GOT3 (cell line): ENCODE data around the gene ERC1.
"Not testable (repeated sequence)": the region's sequence is repeated elsewhere in the genome, so short reads cannot be mapped to it uniquely, and the experiment has no call there.

Source experiments
- DNase-seq: peaks from one replicate; lab custom pipeline; 2025; ENCODE audit warnings: mixed read lengths; lab: John Stamatoyannopoulos, UW

Gene ERC1

GRCh38 chr12:1185460-1186182, 194.6 kb downstream of the ERC1 start:
- DNase-seq, result no peak

- DNase-seq, result no peak
Measured at GRCh38 chr12:1186298-1186697, 195.3 kb downstream of the ERC1 start.

GRCh38 chr12:1188016-1188415, 197.0 kb downstream of the ERC1 start:
- no peak for DNase-seq

GRCh38 chr12:1189163-1189562, 198.1 kb downstream of the ERC1 start:
- no peak for DNase-seq

- no peak for DNase-seq
Measured at GRCh38 chr12:1195513-1195912, 204.5 kb downstream of the ERC1 start.

- no peak for DNase-seq
Measured at GRCh38 chr12:1197264-1198018, 206.4 kb downstream of the ERC1 start.

GRCh38 chr12:1198854-1199253, 207.8 kb downstream of the ERC1 start:
- not testable (repeated sequence) for DNase-seq

GRCh38 chr12:1199700-1200099, 208.7 kb downstream of the ERC1 start:
- DNase-seq, result no peak

GRCh38 chr12:1201030-1201429, 210.0 kb downstream of the ERC1 start:
- DNase-seq, result no peak

GRCh38 chr12:1201886-1202285, 210.9 kb downstream of the ERC1 start:
- no peak for DNase-seq

GRCh38 chr12:1203735-1204019, 212.7 kb downstream of the ERC1 start:
- DNase-seq, result no peak

GRCh38 chr12:1204581-1205121, 213.6 kb downstream of the ERC1 start:
- DNase-seq, result no peak

GRCh38 chr12:1205512-1206060, 214.6 kb downstream of the ERC1 start:
- DNase-seq, result no peak

- no peak for DNase-seq
Measured at GRCh38 chr12:1206118-1206734, 215.2 kb downstream of the ERC1 start.

- no peak for DNase-seq
Measured at GRCh38 chr12:1207276-1207675, 216.3 kb downstream of the ERC1 start.

- DNase-seq, result not testable (repeated sequence)
Measured at GRCh38 chr12:1208719-1209118, 217.7 kb downstream of the ERC1 start.

GRCh38 chr12:1212526-1212925, 221.5 kb downstream of the ERC1 start:
- DNase-seq, result no peak

- DNase-seq, result no peak
Measured at GRCh38 chr12:1213205-1213604, 222.2 kb downstream of the ERC1 start.

- DNase-seq, result no peak
Measured at GRCh38 chr12:1213618-1214205, 222.7 kb downstream of the ERC1 start.

GRCh38 chr12:1216560-1216959, 225.5 kb downstream of the ERC1 start:
- no peak for DNase-seq

- no peak for DNase-seq
Measured at GRCh38 chr12:1217191-1217949, 226.3 kb downstream of the ERC1 start.

GRCh38 chr12:1218369-1218768, 227.3 kb downstream of the ERC1 start:
- no peak for DNase-seq
